Stomach (tissue), 4 donors: ENCODE data around the gene KIAA0040.

ENCODE experiments used
- POLR2A ChIP-seq, 4 donors: fragments of 450-650 bp; IDR thresholded peaks; one replicate each; pipeline ENCODE4 v1.6.1; 2016; ENCODE audit warnings: antibody characterized with exemption in 4 of 4, control low read depth in 2 of 4, mild to moderate bottlenecking in 1 of 4, moderate library complexity in 1 of 4
- POLR2AphosphoS5 ChIP-seq, 3 donors: sonication (generic); formaldehyde crosslinking; IDR thresholded peaks; one replicate each; pipeline ENCODE4 v1.6.1; 2016; ENCODE audit warnings: antibody characterized with exemption in 3 of 3
- TF ChIP-seq, protein P1 (sequence below), 7 experiments: fragments of 450-650 bp in 4 of 7; fragments of 200-600 bp in 3 of 7; sonication (generic) in 3 of 7; IDR thresholded peaks; one replicate each; pipeline ENCODE4 v1.5.1; 2016 to 2019; ENCODE audit warnings: antibody characterized with exemption in 7 of 7, control low read depth in 2 of 7, mild to moderate bottlenecking in 1 of 7

DNA sequence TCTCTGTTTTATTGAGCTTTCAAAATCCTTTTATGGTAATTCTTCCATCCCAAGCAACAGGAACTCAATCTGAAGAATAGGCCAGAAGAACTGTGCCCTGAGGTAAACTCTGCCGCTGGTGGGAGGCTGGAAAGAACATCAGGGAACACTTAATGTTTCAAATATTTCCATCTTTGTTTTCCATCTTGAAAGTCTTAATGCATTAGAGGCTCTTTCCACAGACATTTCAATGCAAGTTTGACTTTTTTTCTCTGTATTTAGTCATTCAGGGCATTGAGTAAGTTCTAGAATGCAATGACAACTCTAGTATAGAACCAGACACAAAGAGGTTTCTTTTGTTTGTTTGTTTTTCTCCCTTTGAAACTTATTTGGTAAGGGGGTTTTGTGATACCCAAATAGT is 61.5 kb downstream of the KIAA0040 start:
- TF ChIP-seq, protein P1, sequence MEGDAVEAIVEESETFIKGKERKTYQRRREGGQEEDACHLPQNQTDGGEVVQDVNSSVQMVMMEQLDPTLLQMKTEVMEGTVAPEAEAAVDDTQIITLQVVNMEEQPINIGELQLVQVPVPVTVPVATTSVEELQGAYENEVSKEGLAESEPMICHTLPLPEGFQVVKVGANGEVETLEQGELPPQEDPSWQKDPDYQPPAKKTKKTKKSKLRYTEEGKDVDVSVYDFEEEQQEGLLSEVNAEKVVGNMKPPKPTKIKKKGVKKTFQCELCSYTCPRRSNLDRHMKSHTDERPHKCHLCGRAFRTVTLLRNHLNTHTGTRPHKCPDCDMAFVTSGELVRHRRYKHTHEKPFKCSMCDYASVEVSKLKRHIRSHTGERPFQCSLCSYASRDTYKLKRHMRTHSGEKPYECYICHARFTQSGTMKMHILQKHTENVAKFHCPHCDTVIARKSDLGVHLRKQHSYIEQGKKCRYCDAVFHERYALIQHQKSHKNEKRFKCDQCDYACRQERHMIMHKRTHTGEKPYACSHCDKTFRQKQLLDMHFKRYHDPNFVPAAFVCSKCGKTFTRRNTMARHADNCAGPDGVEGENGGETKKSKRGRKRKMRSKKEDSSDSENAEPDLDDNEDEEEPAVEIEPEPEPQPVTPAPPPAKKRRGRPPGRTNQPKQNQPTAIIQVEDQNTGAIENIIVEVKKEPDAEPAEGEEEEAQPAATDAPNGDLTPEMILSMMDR (IDR thresholded peaks at IDR 0.05) = no peak
- TF ChIP-seq POLR2A (IDR thresholded peaks at IDR 0.05) (no peak), POLR2AphosphoS5 (IDR thresholded peaks at IDR 0.05) (no peak)
